Measurements from ENCODE around the gene EIF1. TPM values are rescaled to one million over a fixed set of nuclear protein-coding genes. Genes with fewer than 3 reads are reported as not detected.

Gene EIF1
- total and polyA plus RNA-seq, 2 of the 8 experiments (the other 6 are each of a cell fraction or from before 2014, with no cell fraction given) = 175 to 539 TPM

- no peak for FAIRE-seq
- CTCF ChIA-PET (ENCODE audit: partially characterized antibody) = interaction anchor here (1.8 to 20.4 kb wide), 3 partner anchors 10 to 109 kb away, joined by 25 to 492 read pairs (median 338); no protein-coding TSS in a partner anchor
- TF ChIP-seq BRCA1 (IDR thresholded peaks at IDR 0.05; ENCODE audit: low read depth, low read length) (no peak), POLR2A (IDR thresholded peaks at IDR 0.05; ENCODE audit: control extremely low read depth in 1 of 2, low read depth in 2 of 2, low read length in 2 of 2) (no peak), ZNF274 (IDR thresholded peaks at IDR 0.05; ENCODE audit: borderline replicate concordance, extremely low read depth, low read length) (no peak), GABPA (IDR thresholded peaks at IDR 0.05; ENCODE audit: borderline replicate concordance, insufficient read depth, low read length) (no peak), RNF2 (IDR thresholded peaks at IDR 0.05; ENCODE audit: borderline replicate concordance, low read depth, low read length, missing control alignments, poor library complexity, severe bottlenecking) (no peak), HDAC6 (IDR thresholded peaks at IDR 0.05; ENCODE audit: low read depth, low read length) (no peak), CREB1 (IDR thresholded peaks at IDR 0.05) (no peak), SIN3A (conservative IDR thresholded peaks at IDR 0.05 in 1 of 2, IDR thresholded peaks at IDR 0.05 in 1 of 2; ENCODE audit: low read depth in 1 of 2, low read length in 2 of 2) (no peak), KDM4A (IDR thresholded peaks at IDR 0.05; ENCODE audit: low read depth, low read length, severe bottlenecking) (no peak), FOSL1 (IDR thresholded peaks at IDR 0.05; ENCODE audit: insufficient read depth, low read depth, low read length) (no peak), EP300 (IDR thresholded peaks at IDR 0.05; ENCODE audit: borderline replicate concordance in 1 of 2, low read depth in 2 of 2, low read length in 2 of 2) (no peak), CBX5 (IDR thresholded peaks at IDR 0.05; ENCODE audit: low read depth, low read length) (no peak), CHD2 (IDR thresholded peaks at IDR 0.05; ENCODE audit: low read length) (no peak), YY1 (IDR thresholded peaks at IDR 0.05; ENCODE audit: low read depth, low read length) (no peak)
Observed at GRCh38 chr17:41658846-41659245, 29.8 kb upstream of the EIF1 start.

More at GRCh38 chr17:41658846-41659245, 29.8 kb upstream of the EIF1 start:
- Histone ChIP-seq H3K18ac (ENCODE audit: extremely low read depth, low read length) (no peak overlapping the region), H3K4me2 (ENCODE audit: insufficient read depth in 1 of 2, low read depth in 2 of 2, low read length in 2 of 2) (no peak overlapping the region), H2AK5ac (ENCODE audit: low read depth, low read length) (no peak overlapping the region), H3K4me1 (replicated peaks in 1 of 4; ENCODE audit: control insufficient read depth in 3 of 4, insufficient read depth in 4 of 4, low read length in 3 of 4) (peaks cover 0 to 22% (median 8%) of the 10 kb centered on the region in 4 experiments; a peak in 5 of 7 replicates), H2BK5ac (ENCODE audit: low read depth, low read length) (0 out of 2 replicates have a peak overlapping the region, but pooled peaks have one; percentile 52), H3K36me3 (ENCODE audit: control insufficient read depth in 2 of 4, insufficient read depth in 4 of 4, low read length in 3 of 4) (no peaks in the 10 kb centered on the region), H2AFZ (ENCODE audit: low read length) (no peak overlapping the region), H4K8ac (ENCODE audit: extremely low read depth, insufficient read depth, low read length) (peak overlapping the region; percentile 69; the same call in 1 of the 2 replicates), H3K27ac (ENCODE audit: low read depth, low read length) (no peak overlapping the region), H4K20me1 (replicated peaks in 1 of 2; ENCODE audit: control insufficient read depth in 1 of 2, insufficient read depth in 2 of 2, low read length in 2 of 2) (no peaks in the 10 kb centered on the region), H4K91ac (replicated peaks; ENCODE audit: insufficient read length, low read length) (no peak overlapping the region), H3K4ac (replicated peaks; ENCODE audit: insufficient read length, low read depth, low read length) (no peak overlapping the region), H3K14ac (ENCODE audit: insufficient read length) (no peak overlapping the region), H3K23ac (ENCODE audit: insufficient read length) (no peak overlapping the region), H3K56ac (replicated peaks; ENCODE audit: insufficient read length, low read depth, low read length) (no peak overlapping the region), H3K79me2 (ENCODE audit: control insufficient read depth in 1 of 2, insufficient read depth in 2 of 2, low read length in 2 of 2) (no peaks in the 10 kb centered on the region), H2BK120ac (replicated peaks; ENCODE audit: low read depth, low read length) (no peak overlapping the region), H4K5ac (ENCODE audit: insufficient read length, low read depth, low read length) (no peak overlapping the region), H3K9me3 (ENCODE audit: insufficient read depth in 2 of 2, low read depth in 1 of 2, low read length in 1 of 2) (no peaks in the 10 kb centered on the region), H3K27me3 (replicated peaks in 1 of 4; ENCODE audit: control insufficient read depth in 3 of 4, extremely low read depth in 1 of 4, insufficient read depth in 3 of 4, low read length in 3 of 4) (no peaks in the 10 kb centered on the region; a peak in 1 of 7 replicates), H2BK15ac (ENCODE audit: low read length) (no peak overlapping the region), H3K9ac (replicated peaks in 1 of 4; ENCODE audit: extremely low read depth in 1 of 4, low read depth in 3 of 4, low read length in 3 of 4) (no peak overlapping the region), H2BK20ac (ENCODE audit: low read length) (no peak overlapping the region), H2BK12ac (ENCODE audit: low read depth, low read length) (no peak overlapping the region), H3K79me1 (ENCODE audit: low read depth, low read length) (no peaks in the 10 kb centered on the region), H3K4me3 (ENCODE audit: extremely low read depth in 1 of 4, insufficient read depth in 2 of 4, low read depth in 3 of 4, low read length in 4 of 4) (no peak overlapping the region), H3K23me2 (ENCODE audit: low read depth, low read length) (0 out of 2 replicates have a peak, but pooled peaks cover 3% of the 10 kb centered on the region)
- POLR2A ChIA-PET (ENCODE audit: partially characterized antibody) = interaction anchor here (1.5 kb wide), 1 partner anchor 29 kb away, joined by 5 read pairs; no protein-coding TSS in a partner anchor
- WGBS, 2 experiments (ENCODE audit: extremely low coverage in 1 of 2, insufficient coverage in 1 of 2, insufficient read length in 1 of 2, insufficient replicate concordance in 2 of 2, low coverage in 1 of 2, low lambda C conversion rate in 2 of 2, missing lambda C conversion rate in 1 of 2) = 89% methylated on average over 4 of the region's 5 CpGs; no CpG with 5 or more reads in 1 of the 2 experiments
- no peak for DNase-seq (ENCODE audit: low read depth in 1 of 2, low spot score in 2 of 2)
